UCSD-AML1 (cell line): ENCODE measurements around the gene FAM32A.

Source experiments
- DNase-seq: peaks from one replicate; lab custom pipeline; 2025; ENCODE audit not compliant: unreplicated experiment; lab: John Stamatoyannopoulos, UW

The FAM32A gene

DNA sequence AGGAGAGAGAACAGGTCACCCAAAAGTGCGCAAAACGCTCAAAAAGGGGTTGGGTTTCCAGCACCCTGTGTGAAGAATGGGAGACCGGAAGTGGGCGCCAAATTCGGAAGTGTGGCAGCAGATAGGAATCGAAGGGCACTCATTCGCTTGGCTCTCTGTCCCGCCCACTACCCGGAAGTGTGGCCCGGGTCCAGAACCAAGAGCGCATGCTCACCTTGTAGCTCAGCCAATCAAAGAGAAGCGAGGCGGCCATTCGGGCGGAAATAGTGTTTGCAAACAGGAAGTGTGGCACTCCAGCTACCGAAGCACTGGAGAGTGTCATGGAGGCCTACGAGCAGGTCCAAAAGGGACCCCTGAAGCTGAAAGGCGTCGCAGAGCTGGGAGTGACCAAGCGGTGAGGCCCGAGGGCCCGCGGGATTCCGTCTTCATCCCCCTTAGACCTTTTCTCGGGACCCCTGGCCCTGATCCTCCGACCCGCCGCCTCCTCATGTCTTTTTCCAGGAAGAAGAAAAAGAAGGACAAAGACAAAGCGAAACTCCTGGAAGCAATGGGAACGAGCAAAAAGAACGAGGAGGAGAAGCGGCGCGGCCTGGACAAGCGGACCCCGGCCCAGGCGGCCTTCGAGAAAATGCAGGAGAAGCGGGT is at the start of gene FAM32A:
Gene FAM32A (plus strand): TSS at position 288 of the 645 bp plus-strand sequence. CDS start 33 bp downstream, at position 321.
- peak; percentile 98 for DNase-seq

DNA sequence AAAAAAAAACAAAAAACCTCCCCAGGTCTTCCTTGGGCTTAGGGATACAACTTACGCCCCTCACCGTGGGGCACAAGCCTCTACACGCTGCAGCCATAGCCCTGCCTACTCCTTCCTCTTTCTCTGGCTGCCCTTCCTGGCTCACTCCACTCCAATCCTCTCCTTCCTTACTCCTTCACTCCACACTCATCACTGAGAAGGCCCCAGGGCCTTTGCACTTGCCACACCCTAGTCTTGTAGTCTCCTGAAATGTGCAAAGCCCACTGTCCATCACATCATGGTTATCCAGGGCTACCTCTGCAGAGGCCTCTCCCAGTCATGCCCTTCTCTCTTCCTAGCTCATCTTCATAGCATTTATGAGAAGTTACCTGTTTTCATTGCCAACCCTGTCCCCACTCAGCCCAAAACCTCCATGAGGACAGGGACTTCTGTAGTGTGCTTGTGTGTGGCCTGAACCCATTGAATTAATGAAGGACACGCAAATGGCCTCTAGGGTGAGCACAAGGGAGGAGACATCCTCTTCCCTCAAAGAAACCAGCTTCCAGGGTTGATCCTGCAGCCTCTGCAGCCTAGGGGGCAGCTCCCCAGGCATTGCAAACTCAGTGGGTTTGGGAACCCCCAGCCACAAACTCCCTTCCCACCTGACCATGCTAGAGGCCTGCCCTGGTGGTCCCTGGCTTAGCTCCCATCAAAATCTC is 49.6 kb upstream of the FAM32A start:
- peak; percentile 18 for DNase-seq

- DNase-seq: no peak
Observed at GRCh38 chr19:16136185-16136999, 48.8 kb upstream of the FAM32A start.

GRCh38 chr19:16139752-16140151 is 45.5 kb upstream of the FAM32A start:
- peak; percentile 81 for DNase-seq

- DNase-seq: no peak
Observed at GRCh38 chr19:16141043-16141442, 44.2 kb upstream of the FAM32A start.

GRCh38 chr19:16142032-16142580 is 43.1 kb upstream of the FAM32A start:
- no peak for DNase-seq

DNA sequence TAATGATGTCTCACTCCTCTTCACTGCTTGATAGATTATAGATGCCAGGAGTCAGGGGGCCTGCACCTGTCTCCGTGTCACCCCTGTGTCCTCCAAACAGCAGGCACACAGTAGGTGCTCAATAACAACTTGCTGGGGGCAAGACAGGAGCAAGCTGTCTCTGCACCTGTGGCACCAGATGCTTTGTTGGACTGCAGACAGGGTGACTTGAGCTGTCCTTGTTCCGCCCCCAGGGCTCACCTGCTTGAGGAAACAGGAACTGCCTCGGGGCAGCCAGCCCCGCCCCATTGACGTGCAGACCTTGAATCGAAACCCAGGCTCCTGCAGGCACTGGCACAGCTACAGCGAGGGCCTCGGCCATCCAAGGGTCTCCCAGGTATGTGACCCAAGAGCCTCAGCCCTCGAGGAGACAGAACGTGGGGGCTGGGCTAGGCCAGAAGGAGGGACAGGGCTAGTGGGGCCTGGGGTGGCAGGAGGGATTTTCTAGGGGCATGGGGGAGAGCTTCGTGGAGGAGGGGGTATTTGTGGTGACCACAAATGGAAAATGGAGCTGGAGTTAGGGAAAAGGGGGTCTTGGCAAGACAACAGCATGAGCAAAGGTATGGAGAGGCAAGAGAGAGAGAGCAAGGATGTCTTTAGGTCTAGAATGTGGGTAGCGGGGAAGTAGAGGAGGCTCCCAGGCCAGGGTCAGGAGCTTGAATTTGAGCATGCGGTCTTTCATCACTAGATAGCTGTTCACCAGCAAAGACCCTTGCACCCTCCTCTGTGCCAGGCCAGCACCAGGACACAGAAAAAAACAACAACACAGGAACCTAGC is 41.6 kb upstream of the FAM32A start, which contains the start of gene HSH2D:
Gene HSH2D (plus strand): TSS at position 287 of the 817 bp plus-strand sequence. CDS start 5,066 bp downstream, outside the sequence.
- peak; percentile 82 for DNase-seq

DNA sequence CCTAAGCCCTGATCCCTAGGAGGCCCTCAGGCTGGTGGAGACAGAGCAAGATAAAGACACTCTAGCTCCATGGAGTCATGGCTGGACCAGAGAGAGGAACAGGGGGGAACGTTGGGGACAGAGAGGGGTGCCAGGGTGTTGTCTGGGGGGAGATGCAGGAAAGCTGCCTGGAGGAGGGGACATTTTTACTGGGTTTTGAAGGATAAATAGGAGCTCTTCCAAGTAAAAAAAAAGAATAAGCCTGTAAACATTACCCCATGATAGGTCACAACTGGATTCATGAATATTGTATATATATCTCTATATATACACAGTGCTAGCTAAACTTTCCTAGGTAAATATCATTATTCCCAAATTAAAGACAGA is 41.0 kb upstream of the FAM32A start:
- no peak for DNase-seq

GRCh38 chr19:16146112-16146511 is 39.1 kb upstream of the FAM32A start:
- DNase-seq: no peak

DNA sequence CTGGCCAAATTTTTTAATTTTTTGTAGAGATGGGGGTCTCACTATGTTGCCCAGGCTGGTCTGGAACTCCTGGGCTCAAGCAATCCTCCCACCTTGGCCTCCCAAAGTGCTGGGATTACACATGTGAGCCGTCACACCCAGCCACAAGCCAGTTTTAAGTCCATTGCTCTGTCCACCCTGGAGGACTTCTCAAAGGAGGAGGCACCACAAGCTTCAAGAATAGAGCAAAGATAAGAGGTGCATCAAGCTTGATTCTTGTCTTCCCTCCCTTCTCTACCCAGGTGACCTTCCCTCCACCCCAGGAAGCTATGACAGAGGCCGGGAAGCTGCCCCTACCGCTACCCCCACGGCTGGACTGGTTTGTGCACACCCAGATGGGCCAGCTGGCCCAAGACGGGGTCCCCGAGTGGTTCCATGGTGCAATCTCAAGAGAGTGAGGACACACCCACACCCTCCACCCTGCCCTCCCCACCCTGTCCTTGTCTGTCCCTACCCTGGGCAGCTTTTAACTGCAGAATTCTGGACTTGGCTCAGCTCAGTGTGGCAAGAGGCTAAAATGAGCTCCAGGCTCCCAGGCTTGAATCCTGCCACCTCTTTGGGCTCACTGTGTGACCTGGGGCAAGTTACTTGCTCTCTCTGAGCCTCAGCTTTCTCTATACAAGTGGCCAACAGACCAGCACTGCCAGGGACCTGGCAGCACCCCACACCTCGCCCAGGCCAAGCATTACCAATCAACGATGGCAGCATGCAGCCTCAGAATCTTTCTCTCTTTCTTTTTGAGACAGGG is 36.6 kb upstream of the FAM32A start:
- DNase-seq: no peak

- no peak for DNase-seq
Observed at GRCh38 chr19:16153582-16154336, 31.5 kb upstream of the FAM32A start.

- no peak for DNase-seq
Observed at GRCh38 chr19:16154557-16154956, 30.7 kb upstream of the FAM32A start.

- DNase-seq: no peak
Observed at GRCh38 chr19:16155128-16155527, 30.1 kb upstream of the FAM32A start.

DNA sequence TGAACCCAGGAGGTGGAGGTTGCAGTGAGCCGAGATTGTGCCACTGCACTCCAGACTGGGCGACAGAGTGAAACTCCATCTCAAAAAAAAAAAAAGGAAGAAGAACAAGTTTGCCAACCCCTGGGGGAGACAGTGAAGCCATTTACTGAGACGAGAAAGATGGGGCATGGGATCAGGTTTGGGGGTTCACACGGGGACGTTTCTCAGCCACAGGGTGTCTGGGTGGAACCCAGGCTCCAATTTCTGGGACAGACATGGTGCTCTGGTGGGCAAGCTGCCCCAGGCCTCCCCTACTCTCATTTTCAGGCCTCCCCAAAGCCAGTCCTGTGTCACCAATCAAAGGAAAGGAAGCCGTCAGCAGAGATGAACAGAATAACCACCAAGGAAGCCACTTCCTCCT is 28.3 kb upstream of the FAM32A start:
- no peak for DNase-seq

GRCh38 chr19:16157601-16158000 is 27.6 kb upstream of the FAM32A start:
- DNase-seq: no peak

DNA sequence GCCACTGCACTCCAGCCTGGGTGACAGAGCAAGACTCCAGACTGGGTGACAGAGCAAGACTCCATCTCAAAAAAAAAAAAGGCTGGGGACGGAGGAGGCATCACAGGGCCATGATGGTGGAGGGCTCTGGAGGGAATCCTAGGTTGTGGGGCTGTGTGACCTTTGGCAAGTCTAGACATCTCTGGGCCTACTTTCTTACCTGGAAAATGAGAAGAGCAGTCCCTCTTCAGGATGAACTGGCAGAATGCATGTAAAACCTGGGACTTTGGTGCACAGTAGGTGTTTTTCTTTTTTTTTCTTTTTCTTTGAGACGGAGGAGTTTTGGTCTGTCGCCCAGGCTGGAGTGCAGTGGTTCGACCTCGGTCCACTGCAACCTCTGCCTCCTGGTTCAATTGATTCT is 25.6 kb upstream of the FAM32A start:
- no peak for DNase-seq

- no peak for DNase-seq
Observed at GRCh38 chr19:16160445-16160942, 24.7 kb upstream of the FAM32A start.

DNA sequence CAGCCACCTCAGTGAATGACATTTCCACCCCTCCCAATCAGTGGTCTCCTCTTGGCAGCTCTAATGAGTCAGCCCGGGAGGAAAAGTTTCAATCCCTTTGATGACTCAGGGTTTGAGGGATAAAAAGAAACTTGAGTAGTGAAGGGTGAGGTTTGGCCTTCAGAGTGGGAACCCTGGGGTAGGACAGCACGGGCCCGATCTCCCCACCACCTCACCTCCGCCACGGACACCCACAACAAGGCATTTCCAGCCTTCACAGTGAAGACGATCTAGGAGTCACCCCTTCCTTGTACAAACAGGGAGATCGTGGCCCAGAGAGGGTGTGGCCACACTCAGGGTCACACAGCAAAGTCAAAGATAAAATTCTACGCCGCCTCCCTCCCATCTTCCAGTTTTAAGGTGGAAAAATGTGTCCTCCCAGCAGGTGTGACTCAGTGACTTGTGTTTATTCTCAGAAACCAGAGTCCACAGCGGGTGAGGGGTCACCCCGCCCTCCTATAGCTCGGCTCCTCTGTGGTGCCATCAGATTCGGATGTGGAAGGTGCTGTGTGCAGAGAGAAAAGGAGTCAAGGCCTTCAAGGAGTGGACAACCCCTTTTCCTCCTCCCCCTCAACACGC is 24.2 kb upstream of the FAM32A start:
- no peak for DNase-seq

GRCh38 chr19:16161840-16162239 is 23.4 kb upstream of the FAM32A start:
- no peak for DNase-seq
